ENCODE data around the gene ASIP.
"Not testable (repeated sequence)": the region's sequence is repeated elsewhere in the genome, so short reads cannot be mapped to it uniquely, and the experiment has no call there.

Gene ASIP

DNA sequence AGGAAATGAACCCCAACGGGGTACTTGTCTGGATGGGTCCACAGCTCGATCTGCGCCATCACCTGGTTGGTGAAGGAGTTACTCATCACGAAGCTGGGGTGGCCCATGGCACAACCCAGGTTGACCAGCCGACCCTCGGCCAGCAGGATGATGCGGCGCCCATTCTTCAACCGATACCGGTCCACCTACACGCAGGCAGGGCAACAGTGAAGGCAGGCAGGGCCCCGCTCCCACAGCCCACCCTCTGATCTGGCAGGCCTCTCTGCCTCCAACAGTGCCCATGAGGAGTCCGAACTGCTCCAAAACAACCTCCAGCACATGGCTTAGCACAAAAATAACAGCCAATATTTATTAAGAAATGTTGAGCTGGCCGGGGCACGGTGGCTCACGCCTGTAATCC, 44.2 kb downstream of the ASIP start:
- no peak for DNase-seq (ENCODE audit: low read depth)

DNA sequence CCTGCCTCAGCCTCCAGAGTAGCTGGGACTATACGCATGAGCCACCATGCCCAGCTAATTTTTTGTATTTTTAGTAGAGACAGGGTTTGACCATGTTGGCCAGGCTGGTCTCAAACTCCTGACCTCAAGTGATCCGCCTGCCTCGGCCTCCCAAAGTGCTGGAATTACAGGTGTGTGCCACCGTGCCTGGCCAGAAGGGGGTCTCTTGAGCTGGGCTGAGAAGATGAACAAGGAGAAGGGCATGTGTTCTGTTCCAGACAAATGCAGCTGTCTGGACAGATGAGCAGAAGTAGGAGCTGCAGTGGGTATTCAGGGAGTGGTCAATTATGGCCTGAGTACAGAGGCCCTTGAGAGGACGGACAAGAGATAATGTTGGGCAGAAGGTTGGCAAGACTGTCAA, 46.3 kb downstream of the ASIP start:
- DNase-seq (ENCODE audit: low read depth), result not testable (repeated sequence)

DNA sequence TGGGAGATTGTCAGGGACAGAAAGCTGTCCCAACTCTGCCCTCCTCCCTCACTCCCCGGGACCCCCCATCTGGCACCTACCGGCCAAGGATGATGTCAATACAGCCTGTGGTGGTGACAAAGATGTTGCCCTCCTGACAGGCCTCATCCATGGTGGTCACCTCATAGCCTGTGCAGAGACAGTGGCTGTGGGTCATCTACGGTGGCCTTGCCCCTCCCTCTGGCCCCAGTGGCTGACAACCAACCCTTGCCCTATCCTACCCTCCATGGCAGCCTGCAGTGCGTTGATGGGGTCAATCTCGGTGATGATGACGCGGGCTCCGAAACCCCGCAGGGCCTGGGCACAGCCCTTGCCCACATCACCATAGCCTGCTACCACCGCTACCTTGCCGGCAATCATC, 49.2 kb downstream of the ASIP start:
- DNase-seq (ENCODE audit: low read depth), result no peak

DNA sequence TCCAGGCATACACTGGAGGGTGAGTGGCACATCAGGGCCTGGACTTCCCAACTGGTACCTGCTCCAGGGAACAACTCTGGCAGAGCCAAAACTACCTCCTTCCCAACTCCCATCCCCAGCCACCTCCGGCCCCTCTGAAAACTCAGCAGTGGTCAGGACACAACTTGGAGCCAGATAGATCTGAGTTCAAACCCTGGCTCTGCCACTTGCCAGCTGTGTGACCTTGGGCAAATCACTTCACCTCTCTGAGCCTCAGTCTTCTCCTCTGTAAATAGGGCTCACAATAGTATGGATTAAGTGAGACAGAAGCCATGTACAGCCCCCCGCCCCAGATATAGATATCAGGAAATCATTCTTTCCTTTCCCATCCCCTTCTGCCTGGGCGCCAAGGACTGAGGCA, 51.3 kb downstream of the ASIP start:
- no peak for DNase-seq (ENCODE audit: low read depth)

DNA sequence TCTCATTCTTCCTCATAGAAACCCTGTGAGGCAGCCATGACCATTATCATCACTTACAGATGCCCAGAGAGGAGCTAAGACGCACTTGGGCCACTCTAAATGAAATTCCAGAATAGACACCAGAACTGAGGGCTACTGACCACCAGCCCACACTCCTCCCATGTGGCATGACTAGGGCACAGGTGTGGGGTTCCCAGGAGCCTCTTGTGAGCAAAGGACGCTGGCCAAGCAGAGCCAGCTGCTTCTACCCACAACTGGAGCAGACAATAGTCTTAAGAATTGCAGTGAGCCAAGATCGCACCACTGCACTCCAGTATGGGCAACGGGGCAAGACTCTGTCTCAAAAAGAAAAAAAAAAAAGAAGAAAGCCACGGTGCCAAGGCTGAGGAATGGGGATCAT, 51.9 kb downstream of the ASIP start:
- DNase-seq (ENCODE audit: low read depth), result no peak

DNA sequence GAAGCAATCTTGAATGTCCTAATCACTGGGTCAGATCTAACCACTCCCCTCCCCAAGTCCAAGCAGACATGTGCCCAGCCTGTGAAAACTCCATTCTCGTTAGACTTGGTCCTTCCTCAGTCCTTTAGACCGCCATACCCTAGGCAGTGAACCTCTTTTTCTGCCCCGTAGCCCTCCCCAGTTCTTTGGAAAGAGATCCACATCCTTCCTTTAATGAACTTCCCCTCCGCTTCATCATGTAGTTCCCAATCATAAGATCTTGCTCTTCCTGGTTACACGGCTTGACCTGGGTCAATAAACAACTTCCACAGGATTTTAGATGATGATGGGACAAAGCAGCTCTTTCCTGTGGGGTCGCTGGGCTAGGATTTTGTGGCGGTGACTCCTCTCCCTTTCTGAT, 52.4 kb downstream of the ASIP start:
- no peak for DNase-seq (ENCODE audit: low read depth)

DNA sequence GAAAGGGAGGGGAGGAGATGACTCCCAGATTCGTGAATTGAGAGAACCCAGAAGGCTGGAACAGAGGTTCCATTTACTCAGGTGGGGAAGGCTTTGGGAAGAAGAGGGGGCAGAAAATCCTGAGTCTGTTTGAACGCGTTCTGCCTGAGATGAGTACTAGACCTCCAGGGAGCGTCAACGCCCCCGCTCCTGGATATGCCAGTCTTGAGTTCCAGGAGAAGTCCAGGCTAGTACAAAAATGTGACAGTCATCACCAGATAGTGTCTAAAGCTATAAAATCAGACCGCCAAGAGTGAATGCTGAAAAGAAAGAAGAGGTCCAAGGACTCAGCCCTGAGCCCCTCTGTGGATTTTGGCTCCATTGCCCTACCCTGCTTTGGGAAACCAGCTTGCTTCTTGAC, 53.3 kb downstream of the ASIP start:
- no peak for DNase-seq (ENCODE audit: low read depth)

DNA sequence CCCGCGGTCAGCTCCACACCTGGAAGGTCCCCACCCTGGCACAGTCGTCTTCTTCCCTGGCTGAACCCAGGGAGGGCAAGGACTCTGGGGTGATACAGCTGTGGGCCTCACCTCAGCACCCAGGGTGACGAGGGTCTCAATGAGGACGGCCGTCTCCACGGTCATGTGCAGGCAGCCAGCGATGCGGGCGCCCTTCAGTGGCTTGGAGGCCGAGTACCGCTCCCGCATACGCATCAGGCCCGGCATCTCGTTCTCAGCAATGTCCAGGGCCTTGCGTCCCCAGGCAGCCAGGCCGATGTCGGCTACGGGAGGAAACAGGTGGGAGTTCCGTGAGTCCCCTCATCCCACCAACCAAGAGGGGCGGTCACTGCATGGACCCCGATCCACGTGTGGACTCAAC, 54.1 kb downstream of the ASIP start:
- DNase-seq (ENCODE audit: low read depth), result no peak

DNA sequence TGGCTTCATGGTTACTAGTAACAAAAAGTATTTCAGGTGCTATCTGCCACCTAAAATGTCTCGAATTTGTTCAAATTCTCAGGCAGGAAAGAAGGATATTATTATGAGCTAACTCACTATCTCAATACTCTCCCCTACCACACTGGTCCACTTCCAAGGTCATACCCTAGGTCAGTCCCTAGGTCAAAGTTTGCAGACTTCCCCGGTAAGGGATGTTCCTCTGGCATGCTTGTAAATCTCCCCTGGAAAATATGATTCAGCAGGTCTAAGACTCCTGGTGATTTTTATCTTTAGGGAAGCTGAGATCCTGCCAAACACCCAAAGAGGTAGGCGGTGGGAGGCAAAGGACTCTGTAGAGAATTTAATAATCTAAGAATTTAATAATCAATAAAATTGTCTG, 55.2 kb downstream of the ASIP start:
- no peak for DNase-seq (ENCODE audit: low read depth)

DNA sequence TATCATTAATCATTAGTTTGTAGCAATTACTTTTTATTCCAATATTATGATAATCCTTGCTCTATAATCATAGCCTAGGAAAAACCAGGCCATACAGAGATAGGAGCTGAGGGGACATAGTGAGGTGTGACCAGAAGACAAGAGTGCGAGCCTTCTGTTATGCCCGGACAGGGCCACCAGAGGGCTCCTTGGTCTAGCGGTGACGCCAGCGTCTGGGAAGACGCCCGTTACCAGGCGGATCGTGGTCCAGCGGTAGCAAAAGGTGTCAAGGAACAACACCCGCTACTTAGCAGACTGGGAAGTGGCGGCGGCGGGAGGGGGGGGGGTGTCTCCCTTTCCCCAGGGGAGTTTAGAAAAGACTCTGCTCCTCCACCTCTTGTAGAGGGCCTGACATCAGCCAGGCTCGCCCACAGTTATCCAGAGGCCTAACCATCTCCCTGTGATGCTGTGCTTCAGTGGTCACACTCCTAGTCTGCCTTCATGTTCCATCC, 57.1 kb downstream of the ASIP start:
- not testable (repeated sequence) for DNase-seq (ENCODE audit: low read depth)

DNA sequence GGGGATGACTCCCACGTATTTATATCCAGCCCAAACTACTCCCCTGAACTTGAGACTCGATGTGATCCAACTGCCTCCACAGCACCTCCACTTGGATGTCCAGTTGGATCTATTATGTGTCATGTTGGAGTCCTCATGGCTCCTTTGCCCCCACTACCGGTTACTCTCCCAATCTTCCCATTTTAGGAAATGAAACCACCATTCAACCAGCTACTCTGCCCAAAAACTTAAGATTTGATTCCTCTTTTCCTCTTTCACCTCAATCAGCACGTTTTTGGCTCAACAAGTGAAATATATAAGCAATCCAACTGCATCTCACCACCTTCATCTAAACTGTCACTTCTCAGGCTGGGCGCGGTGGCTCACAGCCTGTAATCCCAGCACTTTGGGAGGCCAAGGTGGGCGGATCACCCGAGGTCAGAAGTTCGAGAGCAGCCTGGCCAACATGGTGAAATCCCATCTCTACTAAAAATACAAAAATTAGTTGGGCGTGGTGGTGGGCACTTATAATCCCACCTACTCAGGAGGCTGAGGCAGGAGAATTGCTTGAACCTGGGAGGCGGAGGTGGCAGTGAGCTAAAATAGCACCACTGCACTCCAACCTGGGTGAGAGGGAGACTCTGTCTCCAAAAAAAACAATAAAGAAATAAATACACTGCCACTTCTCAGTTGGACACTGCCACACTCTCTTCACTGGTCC, 58.5 kb downstream of the ASIP start:
- no peak for DNase-seq (ENCODE audit: low read depth)

DNA sequence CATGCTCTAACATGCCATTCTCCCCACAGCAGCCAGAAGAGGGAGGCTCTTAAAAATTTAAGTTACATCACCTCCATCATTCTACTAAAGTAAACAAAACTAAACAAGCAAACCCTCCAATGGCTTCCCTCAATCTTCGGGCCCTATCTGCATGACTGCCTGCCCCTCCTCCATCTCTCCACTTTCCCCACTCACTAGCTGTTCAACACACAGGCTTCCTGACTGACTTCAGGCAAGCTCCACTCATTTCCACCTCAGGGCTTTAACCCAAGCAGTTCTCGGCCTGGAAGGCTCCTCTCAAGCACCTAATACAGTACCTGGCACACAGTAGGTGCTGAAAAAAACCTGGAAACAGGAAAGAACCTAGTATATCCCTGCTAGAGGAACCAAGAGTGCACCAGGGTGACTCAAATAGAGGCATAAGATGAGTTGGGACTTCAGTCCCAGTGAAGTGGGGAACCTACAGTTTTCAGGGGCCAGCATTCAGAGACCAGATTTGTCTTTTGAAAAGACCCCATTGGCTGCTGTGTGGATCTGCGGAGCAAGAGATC, 59.1 kb downstream of the ASIP start:
- DNase-seq (ENCODE audit: low read depth), result no peak

DNA sequence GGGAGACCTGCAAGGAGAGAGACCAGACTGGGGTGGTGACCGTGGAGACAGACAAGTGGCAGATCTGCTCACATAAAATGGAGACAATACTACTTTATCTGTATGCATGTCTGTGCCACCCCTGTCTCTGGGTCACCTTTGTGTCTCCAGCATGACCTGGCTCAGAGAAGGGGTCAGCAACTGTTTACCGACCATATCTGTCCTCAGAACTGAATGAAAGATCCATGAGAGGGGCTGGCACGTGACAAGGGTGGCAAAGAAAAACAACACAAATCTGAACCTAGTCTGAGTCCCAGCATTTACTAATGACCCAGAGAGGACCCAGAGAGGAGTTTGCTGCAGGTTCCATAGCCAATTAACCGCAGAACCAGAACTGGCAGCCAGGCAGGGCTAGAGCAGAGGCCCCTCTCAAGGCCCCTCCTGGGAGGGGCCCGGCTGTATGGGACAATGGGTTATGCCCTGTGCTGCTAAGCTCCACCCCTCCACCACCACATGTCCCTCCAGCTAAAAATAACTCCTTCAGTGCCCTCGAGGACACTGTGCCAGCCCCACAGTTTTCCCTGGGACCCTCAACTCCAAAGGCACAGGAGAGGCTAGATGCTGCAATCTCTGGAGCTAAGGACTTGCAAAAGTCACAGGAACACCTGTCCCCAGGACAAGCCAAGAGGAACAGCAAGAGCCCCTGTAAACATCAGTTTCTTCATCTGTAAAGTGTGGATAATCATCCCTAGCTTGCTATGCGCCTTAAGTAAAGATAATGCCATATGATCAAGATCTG, 59.8 kb downstream of the ASIP start:
- no peak for DNase-seq (ENCODE audit: low read depth)

DNA sequence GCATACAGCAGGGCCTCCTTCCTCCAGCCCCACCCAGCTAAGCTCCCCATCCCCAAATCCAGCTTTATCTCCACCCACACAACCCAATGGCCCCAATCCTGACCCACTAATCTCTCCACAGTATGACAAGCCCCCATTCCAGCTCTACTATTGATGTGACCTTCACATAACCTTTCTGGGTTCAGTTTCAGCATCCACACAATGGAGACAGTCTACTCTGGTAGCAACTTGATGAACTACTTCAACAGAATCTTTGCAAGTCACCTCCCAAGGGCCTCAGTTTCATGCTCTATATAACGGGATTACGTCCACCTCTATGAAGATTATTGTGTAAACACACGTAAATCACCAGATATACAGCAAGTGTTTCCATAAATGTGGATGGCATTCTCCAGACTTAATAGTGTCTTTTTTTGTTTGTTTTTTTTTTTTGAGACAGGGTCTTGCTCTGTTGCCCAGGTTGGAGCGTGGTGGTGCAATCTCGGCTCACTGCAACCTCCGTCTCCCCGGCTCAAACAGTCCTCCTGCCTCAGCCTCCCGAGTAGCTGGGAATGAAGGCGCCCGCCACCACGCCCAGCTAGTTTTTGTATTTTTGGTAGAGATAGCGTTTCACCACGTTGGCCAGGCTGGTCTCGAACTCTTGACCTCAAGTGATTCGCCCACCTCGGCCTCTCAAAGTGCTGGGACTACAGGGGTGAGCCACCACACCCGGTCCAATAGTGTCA, 60.5 kb downstream of the ASIP start:
- no peak for DNase-seq (ENCODE audit: low read depth)

DNA sequence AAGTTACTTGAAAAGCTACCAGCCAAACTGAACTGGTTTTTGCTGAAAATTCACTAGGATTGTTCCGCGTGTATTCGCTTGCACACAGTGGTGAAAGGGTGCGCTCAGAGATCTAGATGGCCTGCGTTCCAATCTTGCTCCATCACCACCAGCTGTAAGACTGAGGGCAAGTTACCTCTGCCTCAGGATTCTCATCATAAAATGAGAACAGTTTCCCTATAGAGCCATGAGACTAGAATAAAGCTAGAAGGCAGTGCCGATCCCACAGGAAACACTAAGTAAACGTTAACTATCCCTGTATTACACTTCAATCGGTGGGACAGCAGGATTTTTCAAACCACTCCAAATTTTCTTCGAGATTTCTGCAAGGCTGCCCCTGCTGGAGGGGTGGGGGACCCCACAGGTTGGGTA, 61.1 kb downstream of the ASIP start:
- DNase-seq (ENCODE audit: low read depth), result no peak

DNA sequence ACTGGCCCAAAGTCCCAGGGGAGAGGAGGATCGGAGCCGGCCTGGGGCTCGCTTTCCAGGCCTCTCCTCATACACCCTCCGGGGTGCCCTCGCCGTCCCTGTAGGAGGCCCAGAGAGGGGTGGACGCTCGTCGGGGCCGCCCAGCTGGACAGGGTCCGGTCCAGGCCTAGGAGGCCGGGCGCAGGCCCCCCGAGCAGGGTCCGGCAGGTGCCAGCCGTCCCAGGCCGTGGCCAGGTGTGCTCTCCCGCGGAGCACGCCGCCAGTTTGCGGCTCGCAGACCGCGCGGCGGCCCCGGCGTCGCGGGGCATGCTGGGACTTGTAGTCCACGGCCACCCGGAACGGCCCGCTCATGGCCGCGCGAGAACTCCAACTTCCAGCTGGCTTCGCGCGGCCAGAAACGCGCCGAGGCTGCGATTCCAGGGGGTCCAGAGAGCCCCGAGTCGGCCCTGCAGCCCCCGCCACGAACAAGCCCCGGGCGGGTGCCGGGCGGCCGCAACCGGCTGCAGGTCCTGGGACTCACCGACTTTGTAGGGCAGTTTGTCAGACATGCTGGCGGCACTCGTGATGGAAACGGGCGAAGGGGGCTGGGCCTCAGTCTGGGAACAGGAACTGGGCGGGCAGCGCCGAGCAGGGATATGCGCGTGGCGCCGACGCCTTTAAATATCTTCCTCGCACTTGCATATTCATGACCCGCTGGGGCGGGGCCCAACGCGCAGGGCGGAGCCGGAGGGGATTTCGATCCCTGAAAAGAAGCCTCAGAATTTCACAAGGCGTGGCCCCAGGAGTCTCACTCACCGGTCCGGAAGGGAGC, 61.7 kb downstream of the ASIP start, which contains the start of gene AHCY:
AHCY (minus strand) TSS at position 633 of the 811 bp plus-strand sequence; CDS start at position 548, 85 bp downstream.
- DNase-seq (ENCODE audit: low read depth), result peak; percentile 84

DNA sequence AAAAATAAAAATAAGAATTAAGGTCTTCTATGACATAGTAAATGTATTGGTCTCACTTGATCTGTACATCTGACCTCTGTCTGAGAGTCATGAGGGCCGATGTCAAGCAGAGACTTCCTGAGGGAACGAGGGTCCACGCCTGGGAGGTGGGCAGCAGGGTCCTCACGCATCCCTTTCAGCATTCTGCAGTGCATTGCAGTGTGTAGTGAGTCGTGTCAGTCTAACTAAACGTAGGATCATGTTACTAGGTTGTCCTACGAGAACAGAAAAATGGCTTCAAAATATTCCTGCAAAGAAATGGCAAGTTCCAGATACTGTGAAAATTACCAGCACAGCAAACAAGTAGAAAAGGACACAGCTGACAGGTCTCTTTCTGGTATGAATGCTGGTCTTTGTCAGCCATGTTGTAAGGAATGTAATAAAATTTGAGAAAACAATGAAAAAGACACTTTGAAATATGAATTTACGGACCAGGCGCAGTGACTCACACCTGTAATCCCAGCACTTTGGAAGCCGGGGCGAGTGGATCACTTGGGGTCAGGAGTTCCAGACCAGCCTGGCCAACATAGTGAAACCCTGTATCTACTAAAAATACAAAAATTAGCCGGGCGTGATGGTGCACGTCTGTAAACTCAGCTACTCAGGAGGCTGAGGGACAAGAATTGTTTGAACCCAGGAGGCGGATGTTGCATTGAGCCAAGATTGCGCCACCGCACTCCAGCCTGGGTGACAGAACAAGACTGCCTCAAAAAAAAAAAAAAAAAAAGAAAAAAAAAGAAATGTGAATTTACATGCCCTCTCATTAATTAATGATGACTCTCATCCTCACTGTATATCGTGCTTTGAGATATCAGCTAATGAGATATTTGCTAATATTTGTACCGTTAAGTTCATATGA, 64.4 kb downstream of the ASIP start:
- DNase-seq (ENCODE audit: low read depth), result no peak

DNA sequence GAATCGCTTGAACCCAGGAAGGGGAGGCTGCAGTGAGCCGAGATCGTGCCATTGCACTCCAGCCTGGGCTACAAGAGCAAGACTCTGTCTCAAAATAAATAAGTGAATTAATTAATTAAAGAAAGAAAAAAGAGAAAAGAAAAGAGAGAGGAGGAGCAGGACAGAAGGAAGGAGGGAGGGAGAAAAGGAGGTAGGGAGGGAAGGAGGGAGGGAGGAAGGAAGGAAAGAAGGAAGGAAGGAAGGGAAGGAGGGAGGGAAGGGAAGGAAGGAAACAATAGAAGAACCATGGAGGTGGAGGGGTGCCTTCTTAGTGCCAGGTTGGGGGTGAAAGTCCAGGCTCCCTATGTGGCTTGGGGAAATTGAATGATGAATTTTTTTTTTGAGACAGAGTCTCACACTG, 68.5 kb downstream of the ASIP start:
- no peak for DNase-seq (ENCODE audit: low read depth)

DNA sequence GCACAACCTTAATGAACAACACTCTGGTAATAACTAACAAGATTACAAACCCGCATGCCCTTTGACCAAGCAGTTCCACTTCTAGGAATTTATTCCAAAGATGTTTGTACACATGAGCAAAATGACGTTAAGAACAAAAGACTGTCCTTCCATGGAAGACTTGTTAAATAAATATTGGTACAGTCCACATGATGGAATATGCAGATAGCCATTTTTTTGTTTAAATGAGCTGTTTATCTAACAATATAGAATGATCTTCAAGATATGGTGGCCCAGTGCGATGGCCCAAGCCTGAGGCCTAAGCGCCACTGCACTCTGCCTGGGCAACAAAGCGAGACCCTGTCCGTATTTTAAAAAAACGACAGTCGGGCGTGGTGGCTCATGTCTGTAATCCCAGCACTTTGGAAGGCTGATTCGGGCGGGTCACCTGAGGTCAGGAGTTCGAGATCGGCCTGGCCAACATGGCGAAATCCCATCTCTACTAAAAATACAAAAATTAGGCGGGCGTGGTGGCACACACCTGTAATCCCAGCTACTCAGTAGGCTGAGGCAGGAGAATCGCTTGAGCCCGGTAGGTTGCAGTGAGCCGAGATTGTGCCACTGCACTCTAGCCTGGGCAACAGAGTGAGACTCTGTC, 69.4 kb downstream of the ASIP start:
- no peak for DNase-seq (ENCODE audit: low read depth)

All from activated gamma-delta T cell treated with anti-CD3 and anti-CD28 coated beads, Interleukin-2, amount 50 U/mL, for 16 hours (primary cell).